Tibial artery (tissue), 4 donors: ENCODE data around the gene WNT11.

Source experiments
- DNase-seq, 2 donors: peaks; one replicate each; pipeline ENCODE4 v3.0.0-alpha.2; 2019
- H3K27ac ChIP-seq, 2 donors: fragments of 200-600 bp; sonication (generic) in 1 of 2; 1 replicate in 1 of 2; 2 replicates in 1 of 2; pipeline ENCODE4 v1.5.1; 2018 to 2019; ENCODE audit warnings: mild to moderate bottlenecking in 1 of 2
- H3K27me3 ChIP-seq, 2 donors: fragments of 200-600 bp; sonication (generic) in 1 of 2; one replicate each; pipeline versions ENCODE4 v1.5.1 to v1.6.0; 2016 to 2019
- H3K36me3 ChIP-seq, 3 donors: fragments of 200-600 bp; sonication (generic) in 2 of 3; one replicate each; pipeline ENCODE4 v1.5.1; 2016 to 2019; ENCODE audit warnings: mild to moderate bottlenecking in 2 of 3
- H3K4me1 ChIP-seq, 4 donors: fragments of 200-600 bp; sonication (generic) in 2 of 4; 1 replicate in 3 of 4; 2 replicates in 1 of 4; pipeline ENCODE4 v1.5.1; 2016 to 2019
- H3K4me3 ChIP-seq, 2 donors: fragments of 200-600 bp; sonication (generic) in 1 of 2; 1 replicate in 1 of 2; 2 replicates in 1 of 2; pipeline ENCODE4 v1.5.1; 2018 to 2019; ENCODE audit warnings: mild to moderate bottlenecking in 2 of 2
- H3K9me3 ChIP-seq, 3 donors: fragments of 200-600 bp; sonication (generic) in 1 of 3; one replicate each; pipeline ENCODE4 v1.5.1; 2016 to 2019
- intact Hi-C: fragments of 100-400 bp; cut with DNase I; formaldehyde crosslinking; loops from one replicate; pipeline ENCODE4 v1.15.0; 2023; ENCODE audit warnings: low total_unique reads
- TF ChIP-seq, protein P1 (sequence below), 2 experiments: fragments of 200-600 bp in 1 of 2; fragments of 450-650 bp in 1 of 2; IDR thresholded peaks; one replicate each; pipeline ENCODE4 v1.5.1; 2017 to 2019; ENCODE audit warnings: antibody characterized with exemption in 2 of 2, mild to moderate bottlenecking in 1 of 2, moderate library complexity in 1 of 2

WNT11 gene

DNA sequence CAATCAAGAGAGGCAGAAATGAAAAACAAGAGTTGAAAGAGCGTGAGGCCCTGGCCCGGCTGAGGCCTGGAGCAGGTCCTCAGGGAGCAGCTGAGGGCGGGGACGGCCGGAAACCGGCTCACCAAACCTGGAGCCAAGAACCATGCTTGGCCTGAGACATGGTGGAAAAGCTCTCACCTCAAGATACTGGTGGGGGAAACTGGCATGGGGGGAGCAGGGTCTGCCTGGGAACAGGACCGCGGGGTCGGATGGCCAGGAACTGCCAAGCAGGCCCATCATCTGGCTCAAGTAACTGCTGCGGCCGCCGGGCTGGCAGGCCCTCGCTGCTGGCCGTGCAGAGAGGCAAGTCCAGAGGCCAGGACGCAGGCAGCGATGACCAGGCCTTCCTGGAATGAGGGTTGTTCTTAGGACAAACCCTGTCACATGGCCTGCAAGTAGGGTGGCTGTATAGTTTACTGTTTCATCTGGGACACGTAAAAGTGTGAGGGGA lies 18.9 kb upstream of the WNT11 start:
- no peaks in the 10 kb centered on the region for H3K9me3 ChIP-seq
- no peak overlapping the region for H3K4me3 ChIP-seq
- H3K27me3 ChIP-seq: no peaks in the 10 kb centered on the region
- intact Hi-C loops: no loop called here
- TF ChIP-seq, protein P1, sequence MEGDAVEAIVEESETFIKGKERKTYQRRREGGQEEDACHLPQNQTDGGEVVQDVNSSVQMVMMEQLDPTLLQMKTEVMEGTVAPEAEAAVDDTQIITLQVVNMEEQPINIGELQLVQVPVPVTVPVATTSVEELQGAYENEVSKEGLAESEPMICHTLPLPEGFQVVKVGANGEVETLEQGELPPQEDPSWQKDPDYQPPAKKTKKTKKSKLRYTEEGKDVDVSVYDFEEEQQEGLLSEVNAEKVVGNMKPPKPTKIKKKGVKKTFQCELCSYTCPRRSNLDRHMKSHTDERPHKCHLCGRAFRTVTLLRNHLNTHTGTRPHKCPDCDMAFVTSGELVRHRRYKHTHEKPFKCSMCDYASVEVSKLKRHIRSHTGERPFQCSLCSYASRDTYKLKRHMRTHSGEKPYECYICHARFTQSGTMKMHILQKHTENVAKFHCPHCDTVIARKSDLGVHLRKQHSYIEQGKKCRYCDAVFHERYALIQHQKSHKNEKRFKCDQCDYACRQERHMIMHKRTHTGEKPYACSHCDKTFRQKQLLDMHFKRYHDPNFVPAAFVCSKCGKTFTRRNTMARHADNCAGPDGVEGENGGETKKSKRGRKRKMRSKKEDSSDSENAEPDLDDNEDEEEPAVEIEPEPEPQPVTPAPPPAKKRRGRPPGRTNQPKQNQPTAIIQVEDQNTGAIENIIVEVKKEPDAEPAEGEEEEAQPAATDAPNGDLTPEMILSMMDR (IDR thresholded peaks at IDR 0.05): no peak
- peak; percentile 61 to 83 for DNase-seq
- peaks cover 0 to 5% (median 0%) of the 10 kb centered on the region in 4 donors for H3K4me1 ChIP-seq
- peak overlapping the region; percentile 54 to 69 for H3K27ac ChIP-seq
- H3K36me3 ChIP-seq: no peaks in the 10 kb centered on the region

DNA sequence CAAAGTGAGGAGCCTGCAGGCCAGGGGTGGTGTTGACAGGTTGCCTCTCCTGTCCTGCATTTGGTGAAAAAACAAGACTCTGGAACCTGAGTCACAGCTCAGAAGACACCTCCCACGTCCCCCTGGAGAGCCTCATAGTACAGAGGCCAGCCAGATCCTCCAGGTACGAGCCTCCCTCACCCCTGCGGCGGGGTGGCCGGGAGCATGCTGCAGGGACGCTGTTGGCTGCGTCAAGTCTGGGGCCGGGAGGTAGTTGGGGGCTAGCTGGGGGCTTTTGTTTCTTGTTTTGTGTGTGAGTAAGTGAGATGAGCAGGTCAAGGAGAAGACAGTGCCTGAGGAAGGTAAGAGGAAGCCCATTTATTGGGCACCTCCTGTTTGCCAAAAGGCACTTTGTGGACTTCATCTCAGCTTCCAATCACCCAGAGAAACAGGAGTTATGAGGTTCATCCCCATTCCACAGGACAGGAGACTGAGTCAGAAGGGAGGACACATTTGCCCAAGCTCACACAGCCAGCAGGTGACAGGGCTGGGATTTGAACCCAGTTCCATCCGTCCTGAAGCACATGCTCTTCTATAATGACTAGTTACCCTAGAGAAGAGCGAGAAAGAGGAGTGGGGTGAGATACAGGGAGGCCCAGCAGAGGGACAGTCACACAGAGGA lies 18.3 kb upstream of the WNT11 start:
- intact Hi-C loops: no loop called here
- Histone ChIP-seq H3K27me3 (no peaks in the 10 kb centered on the region), H3K9me3 (no peaks in the 10 kb centered on the region), H3K36me3 (no peaks in the 10 kb centered on the region), H3K27ac (peak overlapping the region; percentile 54 to 69), H3K4me1 (peaks cover 0 to 5% (median 0%) of the 10 kb centered on the region in 4 donors), H3K4me3 (no peak overlapping the region)
- DNase-seq: no peak
- TF ChIP-seq, protein P1 (IDR thresholded peaks at IDR 0.05): no peak

DNA sequence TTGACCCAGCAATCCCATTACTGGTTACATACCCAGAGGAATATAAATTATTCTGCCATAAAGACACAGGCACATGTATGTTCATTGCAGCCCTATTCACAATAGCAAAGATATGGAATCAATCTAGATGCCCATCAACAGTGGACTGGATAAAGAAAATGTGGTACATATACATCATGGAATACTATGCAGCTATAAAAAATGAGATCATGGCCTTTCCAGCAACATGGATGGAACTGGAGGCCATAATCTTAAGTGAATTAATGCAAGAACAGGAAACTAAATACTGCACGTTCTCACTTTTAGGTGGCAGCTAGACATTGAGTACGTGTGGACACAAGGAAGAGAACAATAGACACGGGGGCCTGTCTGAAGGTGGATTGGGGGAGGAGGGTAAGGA lies 15.1 kb upstream of the WNT11 start:
- DNase-seq: no peak
- H3K4me3 ChIP-seq: no peak overlapping the region
- no peaks in the 10 kb centered on the region for H3K9me3 ChIP-seq
- no peak overlapping the region for H3K27ac ChIP-seq
- intact Hi-C loops: no loop called here
- no peaks in the 10 kb centered on the region for H3K36me3 ChIP-seq
- peaks cover 0 to 5% of the 10 kb centered on the region in 2 donors for H3K27me3 ChIP-seq
- peaks cover 0 to 5% (median 0%) of the 10 kb centered on the region in 4 donors for H3K4me1 ChIP-seq
- TF ChIP-seq, protein P1 (IDR thresholded peaks at IDR 0.05): no peak

DNA sequence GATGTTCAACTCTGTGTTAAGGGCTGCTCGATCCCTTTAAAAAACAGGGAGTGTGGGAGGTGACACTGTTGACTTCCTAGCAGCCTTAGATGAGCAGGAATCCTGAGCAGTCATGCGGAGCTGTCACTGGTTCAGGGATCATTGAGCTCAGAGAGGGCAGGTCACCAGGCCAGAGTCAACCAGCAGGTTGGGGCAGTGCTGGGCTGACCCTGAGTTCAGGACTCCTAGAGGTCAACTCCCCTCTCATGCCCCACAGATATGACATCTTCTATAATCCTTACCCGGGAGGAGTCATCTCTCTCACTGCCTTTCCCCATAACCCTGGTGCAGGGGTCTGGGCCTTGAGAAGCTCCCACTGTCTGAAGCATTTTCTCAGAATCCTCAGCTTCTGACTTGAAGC lies 12.9 kb upstream of the WNT11 start:
- Histone ChIP-seq H3K4me1 (no peaks in the 10 kb centered on the region), H3K4me3 (no peak overlapping the region), H3K36me3 (no peaks in the 10 kb centered on the region), H3K27me3 (peaks cover 0 to 5% of the 10 kb centered on the region in 2 donors), H3K27ac (no peak overlapping the region), H3K9me3 (no peaks in the 10 kb centered on the region)
- DNase-seq: no peak
- TF ChIP-seq, protein P1 (IDR thresholded peaks at IDR 0.05): no peak
- intact Hi-C loops: no loop called here

- DNase-seq: no peak
- no peaks in the 10 kb centered on the region for H3K4me1 ChIP-seq
- no peak overlapping the region for H3K4me3 ChIP-seq
- peaks cover 0 to 5% of the 10 kb centered on the region in 2 donors for H3K27me3 ChIP-seq
- TF ChIP-seq, protein P1 (IDR thresholded peaks at IDR 0.05): no peak
- no peak overlapping the region for H3K27ac ChIP-seq
- no peaks in the 10 kb centered on the region for H3K9me3 ChIP-seq
- intact Hi-C loops: no loop called here
- no peaks in the 10 kb centered on the region for H3K36me3 ChIP-seq
These were observed 12.3 kb upstream of the WNT11 start for GRCh38 chr11:76218449-76219178.
